Liver (tissue), 3 donors: ENCODE data around the gene FMO4.

ENCODE experiments used
- ATF3 ChIP-seq: IDR thresholded peaks from 2 replicates; pipeline ENCODE4 v1.6.1; 2016; ENCODE audit warnings: antibody characterized with exemption
- CTCF ChIP-seq: fragments of 150-350 bp; IDR thresholded peaks from 2 replicates; pipeline ENCODE4 v1.5.1; 2017; ENCODE audit warnings: improper control_type of control experiment, low read depth, low read length; ENCODE audit not compliant: missing input control
- FOXA1 ChIP-seq: IDR thresholded peaks from 2 replicates; pipeline ENCODE4 v1.6.1; 2016; ENCODE audit warnings: antibody characterized with exemption
- GABPA ChIP-seq, 2 donors: IDR thresholded peaks in 1 of 2; conservative IDR thresholded peaks in 1 of 2; 2 replicates each; pipeline ENCODE4 v1.6.1; 2016; ENCODE audit warnings: antibody characterized with exemption in 2 of 2, mild to moderate bottlenecking in 1 of 2, moderate library complexity in 1 of 2
- HNF4A ChIP-seq, 2 donors: conservative IDR thresholded peaks; 2 replicates each; pipeline ENCODE4 v1.6.1; 2016; ENCODE audit warnings: antibody characterized with exemption in 2 of 2, mild to moderate bottlenecking in 2 of 2
- JUND ChIP-seq, 2 donors: IDR thresholded peaks; 2 replicates each; pipeline ENCODE4 v1.6.1; 2016; ENCODE audit warnings: antibody characterized with exemption in 2 of 2
- RAD21 ChIP-seq, 2 donors: IDR thresholded peaks; 2 replicates each; pipeline ENCODE4 v1.6.1; 2016; ENCODE audit warnings: antibody characterized with exemption in 2 of 2, mild to moderate bottlenecking in 2 of 2
- REST ChIP-seq: IDR thresholded peaks from 2 replicates; pipeline ENCODE4 v1.6.1; 2016; ENCODE audit warnings: antibody characterized with exemption, mild to moderate bottlenecking
- RXRA ChIP-seq, 2 donors: IDR thresholded peaks; 2 replicates each; pipeline ENCODE4 v1.6.1; 2017 to 2018; ENCODE audit warnings: antibody characterized with exemption in 2 of 2, mild to moderate bottlenecking in 1 of 2
- YY1 ChIP-seq: IDR thresholded peaks from 2 replicates; pipeline ENCODE4 v1.6.1; 2016; ENCODE audit warnings: antibody characterized with exemption, mild to moderate bottlenecking
- ZBTB33 ChIP-seq: IDR thresholded peaks from 2 replicates; pipeline ENCODE4 v1.6.1; 2016; ENCODE audit warnings: antibody characterized with exemption
- donor health status: healthy.
- donor health status: healthy.

GRCh38 chr1:171367436-171367835 is 53.5 kb downstream of the FMO4 start:
- TF ChIP-seq GABPA (IDR thresholded peaks at IDR 0.05 in 1 of 2, conservative IDR thresholded peaks at IDR 0.05 in 1 of 2) (no peak), CTCF (no peak), RAD21 (IDR thresholded peaks at IDR 0.05) (no peak), ZBTB33 (no peak), REST (no peak), ATF3 (no peak), YY1 (no peak), JUND (IDR thresholded peaks at IDR 0.05) (no peak), HNF4A (conservative IDR thresholded peaks at IDR 0.05) (no peak), FOXA1 (no peak), RXRA (IDR thresholded peaks at IDR 0.05) (no peak)
